H1 (cell line): ENCODE results near the gene CLDN15. TPM values are rescaled to one million over a fixed set of nuclear protein-coding genes. Genes with fewer than 3 reads are reported as not detected.
A peak's percentile ranks its signal among the peaks of the same experiment; 100 is the strongest.

Experiments
- CTCF ChIA-PET: fragments of 300-600 bp; sonication (Branson Sonifier 250); formaldehyde crosslinking; loops from one replicate; lab custom pipeline; 2021; ENCODE audit not compliant: partially characterized antibody; lab: Charles Lee
- POLR2A ChIA-PET: fragments of 300-600 bp; sonication (Branson Sonifier 250); formaldehyde crosslinking; loops from one replicate; lab custom pipeline; 2021; ENCODE audit warnings: inconsistent platforms; ENCODE audit not compliant: partially characterized antibody; lab: Charles Lee
- DNase-seq, 2 experiments: peaks; one replicate each; pipeline versions ENCODE4 v3.0.0 to v3.0.0-alpha.2; 2010 to 2022; ENCODE audit warnings: low spot score in 2 of 2, low read depth in 1 of 2, mixed read lengths in 1 of 2
- FAIRE-seq: peaks from 2 replicates; lab custom pipeline; 2011; peaks lifted over from hg19 to GRCh38; lab: Jason Lieb, UNC
- H2AFZ ChIP-seq: 2 replicates; pipeline ENCODE4 v1.8.1; 2012; ENCODE audit warnings: low read length, inconsistent platforms
- H2AK5ac ChIP-seq: 2 replicates; pipeline ENCODE4 v1.6.1; 2013; ENCODE audit warnings: low read depth, low read length
- H2BK120ac ChIP-seq: replicated peaks from 2 replicates; pipeline ENCODE3; 2013; ENCODE audit warnings: low read depth, low read length, inconsistent platforms
- H2BK12ac ChIP-seq: 2 replicates; pipeline ENCODE4 v1.6.1; 2013; ENCODE audit warnings: low read depth, low read length
- H2BK15ac ChIP-seq: 2 replicates; pipeline ENCODE4 v1.6.1; 2013; ENCODE audit warnings: low read length
- H2BK20ac ChIP-seq: 2 replicates; pipeline ENCODE4 v1.6.1; 2013; ENCODE audit warnings: low read length
- H2BK5ac ChIP-seq: 2 replicates; pipeline ENCODE4 v1.6.1; 2013; ENCODE audit warnings: low read depth, low read length
- H3K14ac ChIP-seq: 2 replicates; pipeline ENCODE4 v1.6.1; 2013; ENCODE audit warnings: inconsistent platforms; ENCODE audit not compliant: insufficient read length
- H3K18ac ChIP-seq: 2 replicates; pipeline ENCODE4 v1.6.1; 2013; ENCODE audit warnings: low read length; ENCODE audit errors: extremely low read depth
- H3K23ac ChIP-seq: 2 replicates; pipeline ENCODE4 v1.6.1; 2013; ENCODE audit warnings: inconsistent platforms; ENCODE audit not compliant: insufficient read length
- H3K23me2 ChIP-seq: 2 replicates; pipeline ENCODE4 v1.6.1; 2013; ENCODE audit warnings: low read depth, low read length
- H3K27ac ChIP-seq: 2 replicates; pipeline ENCODE4 v1.6.1; 2011; ENCODE audit warnings: low read depth, low read length, inconsistent platforms
- H3K27me3 ChIP-seq, 4 experiments: replicated peaks in 1 of 4; 1 replicate in 1 of 4; 2 replicates in 3 of 4; pipeline versions ENCODE4 v1.6.1 to v1.8.1; 2011 to 2013; ENCODE audit warnings: low read length in 3 of 4, mild to moderate bottlenecking in 3 of 4, inconsistent platforms in 2 of 4, mixed read lengths in 2 of 4, moderate library complexity in 1 of 4; ENCODE audit not compliant: control insufficient read depth in 3 of 4, insufficient read depth in 3 of 4; ENCODE audit errors: extremely low read depth in 1 of 4
- H3K36me3 ChIP-seq, 4 experiments: 2 replicates each; pipeline versions ENCODE4 v1.6.1 to v1.8.1; 2011 to 2013; ENCODE audit warnings: mild to moderate bottlenecking in 4 of 4, low read length in 3 of 4, moderate library complexity in 2 of 4, control low read depth in 1 of 4, inconsistent platforms in 1 of 4; ENCODE audit not compliant: insufficient read depth in 4 of 4, control insufficient read depth in 2 of 4
- H3K4ac ChIP-seq: replicated peaks from 2 replicates; pipeline ENCODE3; 2013; ENCODE audit warnings: low read length, low read depth, mixed read lengths, inconsistent platforms; ENCODE audit not compliant: insufficient read length
- H3K4me1 ChIP-seq, 4 experiments: replicated peaks in 1 of 4; 1 replicate in 1 of 4; 2 replicates in 3 of 4; pipeline versions ENCODE4 v1.6.1 to v1.8.1; 2011 to 2013; ENCODE audit warnings: low read length in 3 of 4, inconsistent platforms in 2 of 4, mixed read lengths in 1 of 4; ENCODE audit not compliant: insufficient read depth in 4 of 4, control insufficient read depth in 3 of 4
- H3K4me2 ChIP-seq, 2 experiments: 2 replicates each; pipeline versions ENCODE4 v1.6.1 to v1.8.1; 2011 to 2013; ENCODE audit warnings: low read depth in 2 of 2, low read length in 2 of 2, control low read depth in 1 of 2, inconsistent platforms in 1 of 2, mild to moderate bottlenecking in 1 of 2; ENCODE audit not compliant: insufficient read depth in 1 of 2
- H3K4me3 ChIP-seq, 4 experiments: fragments of 200-600, 300-600 bp in 1 of 4; sonication (generic), shearing (Covaris generic), sonication (Bioruptor Twin) in 1 of 4; 2 replicates each; pipeline versions ENCODE4 v1.5.1 to v1.8.1; 2011 to 2016; ENCODE audit warnings: low read length in 4 of 4, low read depth in 3 of 4, control low read depth in 2 of 4, inconsistent platforms in 2 of 4, mild to moderate bottlenecking in 2 of 4, mixed read lengths in 1 of 4, moderate library complexity in 1 of 4; ENCODE audit not compliant: insufficient read depth in 2 of 4; ENCODE audit errors: extremely low read depth in 1 of 4
- H3K56ac ChIP-seq: replicated peaks from 2 replicates; pipeline ENCODE3; 2013; ENCODE audit warnings: low read depth, mild to moderate bottlenecking, mixed read lengths, low read length, inconsistent platforms; ENCODE audit not compliant: insufficient read length
- H3K79me1 ChIP-seq: 2 replicates; pipeline ENCODE4 v1.6.1; 2013; ENCODE audit warnings: low read depth, low read length, control low read depth
- H3K79me2 ChIP-seq, 2 experiments: 2 replicates each; pipeline versions ENCODE4 v1.6.1 to v1.8.1; 2012 to 2013; ENCODE audit warnings: low read length in 2 of 2, mild to moderate bottlenecking in 2 of 2, inconsistent platforms in 1 of 2; ENCODE audit not compliant: insufficient read depth in 2 of 2, control insufficient read depth in 1 of 2
- H3K9ac ChIP-seq, 4 experiments: replicated peaks in 1 of 4; 1 replicate in 1 of 4; 2 replicates in 3 of 4; pipeline versions ENCODE4 v1.6.1 to v1.8.1; 2011 to 2013; ENCODE audit warnings: low read depth in 3 of 4, low read length in 3 of 4, control low read depth in 2 of 4, mild to moderate bottlenecking in 2 of 4, moderate library complexity in 2 of 4, inconsistent platforms in 1 of 4; ENCODE audit errors: extremely low read depth in 1 of 4
- H3K9me3 ChIP-seq, 2 experiments: 2 replicates each; pipeline versions ENCODE4 v1.6.1 to v1.8.1; 2012 to 2013; ENCODE audit warnings: mild to moderate bottlenecking in 2 of 2, moderate library complexity in 2 of 2, control low read depth in 1 of 2, inconsistent platforms in 1 of 2, low read depth in 1 of 2, low read length in 1 of 2, mixed read lengths in 1 of 2; ENCODE audit not compliant: insufficient read depth in 2 of 2
- H4K20me1 ChIP-seq, 2 experiments: replicated peaks in 1 of 2; 2 replicates each; pipeline versions ENCODE3 to v1.8.1; 2011 to 2013; ENCODE audit warnings: inconsistent platforms in 2 of 2, low read length in 2 of 2, mild to moderate bottlenecking in 1 of 2; ENCODE audit not compliant: insufficient read depth in 2 of 2, control insufficient read depth in 1 of 2
- H4K5ac ChIP-seq: 2 replicates; pipeline ENCODE4 v1.6.1; 2013; ENCODE audit warnings: low read length, low read depth, mixed read lengths, inconsistent platforms; ENCODE audit not compliant: insufficient read length
- H4K8ac ChIP-seq: 2 replicates; pipeline ENCODE4 v1.8.0; 2013; ENCODE audit warnings: mild to moderate bottlenecking, moderate library complexity, low read length, inconsistent platforms; ENCODE audit not compliant: insufficient read depth; ENCODE audit errors: extremely low read depth
- H4K91ac ChIP-seq: replicated peaks from 2 replicates; pipeline ENCODE3; 2013; ENCODE audit warnings: low read length, mixed read lengths, inconsistent platforms; ENCODE audit not compliant: insufficient read length
- ATF2 ChIP-seq: IDR thresholded peaks from 2 replicates; pipeline ENCODE4 v1.6.1; 2012; ENCODE audit warnings: low read length, inconsistent platforms
- BACH1 ChIP-seq: IDR thresholded peaks from 2 replicates; pipeline ENCODE4 v1.6.1; 2012; ENCODE audit warnings: low read length, improper control_type of control experiment
- EGR1 ChIP-seq: IDR thresholded peaks from 2 replicates; pipeline ENCODE4 v1.6.1; 2011; ENCODE audit warnings: low read depth, low read length, borderline replicate concordance
- FOSL1 ChIP-seq: IDR thresholded peaks from 2 replicates; pipeline ENCODE4 v1.6.1; 2011; ENCODE audit warnings: mild to moderate bottlenecking, low read depth, low read length, moderate library complexity; ENCODE audit not compliant: insufficient read depth
- RBBP5 ChIP-seq: IDR thresholded peaks from 2 replicates; pipeline ENCODE4 v1.7.1; 2012; ENCODE audit warnings: low read depth, mild to moderate bottlenecking, inconsistent platforms, low read length, moderate library complexity, borderline replicate concordance
- RFX5 ChIP-seq: IDR thresholded peaks from 2 replicates; pipeline ENCODE4 v1.6.1; 2011; ENCODE audit warnings: low read depth, low read length, improper control_type of control experiment, borderline replicate concordance
- SIRT6 ChIP-seq: IDR thresholded peaks from one replicate; pipeline ENCODE4 v1.7.1; 2012; ENCODE audit warnings: low read length, inconsistent platforms
- SRF ChIP-seq: IDR thresholded peaks from 2 replicates; pipeline ENCODE4 v1.6.1; 2011; ENCODE audit warnings: mild to moderate bottlenecking, low read depth, low read length, moderate library complexity
- TBP ChIP-seq: IDR thresholded peaks from 2 replicates; pipeline ENCODE4 v1.6.1; 2011; ENCODE audit warnings: low read depth, low read length, improper control_type of control experiment
- WGBS, 2 experiments: shearing (Covaris generic) in 1 of 2; methylation state at CpG; one replicate each; pipeline versions ENCODE4 v1.1.6 to v1.1.7; 2013 to 2015; ENCODE audit warnings: low lambda C conversion rate in 2 of 2, mixed read lengths in 2 of 2, inconsistent platforms in 1 of 2, low coverage in 1 of 2, missing lambda C conversion rate in 1 of 2; ENCODE audit not compliant: insufficient replicate concordance in 2 of 2, insufficient coverage in 1 of 2, insufficient read length in 1 of 2; ENCODE audit errors: extremely low coverage in 1 of 2, missing lambda C conversion rate in 1 of 2; 5-methylcytosine and 5-hydroxymethylcytosine counted together
- polyA plus RNA-seq, 7 experiments: library from polyadenylated mRNA; depleted of rRNA in 3 of 7; stranded (reverse) in 5 of 7; unstranded in 2 of 7; fragments of >200 nt in 5 of 7; fragments of 200-250 nt in 2 of 7; gene quantifications; 1 replicate in 5 of 7; 2 replicates in 1 of 7; 4 replicates in 1 of 7; pipeline versions ENCODE4 v1.2.1 to v1.2.3, GENCODE V29; 2011 to 2013; ENCODE audit warnings: missing spikeins in 2 of 7, mixed read lengths in 2 of 7
- total RNA-seq: library from RNA; stranded (reverse); fragmentation: NEBNext Ultra II Directional; extraction: Animal tissue kit (Norgen Biotek cat#: 25700); gene quantifications from 2 replicates; pipeline ENCODE4 v1.2.1, GENCODE V29; 2021

CLDN15 gene
- total and polyA plus RNA-seq, 2 of the 8 experiments (the other 6 are each of a cell fraction or from before 2014, with no cell fraction given), result 5.5 to 7.6 TPM

- Histone ChIP-seq H3K27me3 (no peaks in the 10 kb centered on the region), H4K91ac (peak overlapping the region; percentile 65), H4K20me1 (peaks cover 0 to 4% of the 10 kb centered on the region in 2 experiments), H3K23ac (no peak overlapping the region), H3K23me2 (peaks cover 6% of the 10 kb centered on the region; the same call in 1 of the 2 replicates), H3K56ac (peak overlapping the region; percentile 90), H2BK5ac (peak overlapping the region; percentile 75), H3K79me1 (no peaks in the 10 kb centered on the region), H2BK12ac (peak overlapping the region; percentile 75; the same call in 1 of the 2 replicates), H3K36me3 (no peaks in the 10 kb centered on the region; a peak in 2 of 8 replicates), H3K18ac (peak overlapping the region; percentile 83), H3K4ac (peak overlapping the region; percentile 85), H3K79me2 (no peaks in the 10 kb centered on the region), H2AFZ (no peak overlapping the region), H4K8ac (peak overlapping the region; percentile 82), H3K4me3 (peak overlapping the region; percentile 44 to 67 (median 58)), H3K27ac (0 out of 2 replicates have a peak overlapping the region, but pooled peaks have one; percentile 12), H3K14ac (no peak overlapping the region), H4K5ac (peak overlapping the region; percentile 24), H2BK15ac (peak overlapping the region; percentile 88; the same call in 1 of the 2 replicates), H3K9ac (peak overlapping the region in 1 of 4 experiments; percentile 43; a peak in 1 of 7 replicates), H2BK20ac (0 out of 2 replicates have a peak overlapping the region, but pooled peaks have one; percentile 72), H3K9me3 (no peaks in the 10 kb centered on the region), H3K4me2 (peak overlapping the region; percentile 70 to 79), H2BK120ac (peak overlapping the region; percentile 77), H2AK5ac (no peak overlapping the region), H3K4me1 (peaks cover 0 to 22% (median 10%) of the 10 kb centered on the region in 4 experiments; a peak in 5 of 7 replicates)
- peak; percentile 39 to 87 for DNase-seq
- ChIA-PET CTCF (interaction anchor here (1.2 to 6.5 kb wide), 4 partner anchors 12 to 76 kb away, joined by 3 to 69 read pairs (median 28); partner anchors contain the start of gene FIS1), POLR2A (interaction anchor here (0.6 to 3.9 kb wide), 11 partner anchors 10 to 77 kb away, joined by 3 to 23 read pairs (median 3); partner anchors contain the start of genes FIS1, MOGAT3, PLOD3 and ZNHIT1)
- no peak for FAIRE-seq
- WGBS, 2 experiments, result 6% methylated on average over 24 of the region's 52 CpGs; no CpG with 5 or more reads in 1 of the 2 experiments
- TF ChIP-seq SRF (no peak), BACH1 (no peak), TBP (peak; percentile 12; the same call in 1 of the 2 replicates), EGR1 (peak; percentile 43; the same call in 1 of the 2 replicates), RFX5 (no peak), SIRT6 (no peak), ATF2 (no peak), RBBP5 (no peak), FOSL1 (no peak)
Observed at GRCh38 chr7:101232141-101232850, 5.3 kb downstream of the CLDN15 start.
